NB4 (cell line): ENCODE data around the gene HSPB7.
A peak's percentile ranks its signal among the peaks of the same experiment; 100 is the strongest.
"Not testable (repeated sequence)": the region's sequence is repeated elsewhere in the genome, so short reads cannot be mapped to it uniquely, and the experiment has no call there.

ENCODE experiments used
- DNase-seq: peaks from one replicate; pipeline ENCODE4 v3.0.0; 2010; ENCODE audit warnings: low read depth
- H3K4me3 ChIP-seq: one replicate; pipeline ENCODE4 v1.5.1; 2011; ENCODE audit warnings: mild to moderate bottlenecking, low read depth, low read length, moderate library complexity
- MYC ChIP-seq: IDR thresholded peaks from 2 replicates; pipeline ENCODE4 v1.6.1; 2011; ENCODE audit warnings: low read depth, low read length
- POLR2A ChIP-seq: IDR thresholded peaks from 2 replicates; pipeline ENCODE4 v1.6.1; 2011; ENCODE audit warnings: mild to moderate bottlenecking; ENCODE audit not compliant: insufficient read length; ENCODE audit errors: extremely low read depth
- TF ChIP-seq, protein P1 (sequence below): IDR thresholded peaks from 2 replicates; pipeline ENCODE4 v1.6.1; 2011; ENCODE audit warnings: low read depth, low read length
- TF ChIP-seq, protein P2 (sequence below): IDR thresholded peaks from one replicate; pipeline ENCODE4 v1.5.1; 2012; ENCODE audit warnings: low read depth, low read length

The HSPB7 gene

DNA sequence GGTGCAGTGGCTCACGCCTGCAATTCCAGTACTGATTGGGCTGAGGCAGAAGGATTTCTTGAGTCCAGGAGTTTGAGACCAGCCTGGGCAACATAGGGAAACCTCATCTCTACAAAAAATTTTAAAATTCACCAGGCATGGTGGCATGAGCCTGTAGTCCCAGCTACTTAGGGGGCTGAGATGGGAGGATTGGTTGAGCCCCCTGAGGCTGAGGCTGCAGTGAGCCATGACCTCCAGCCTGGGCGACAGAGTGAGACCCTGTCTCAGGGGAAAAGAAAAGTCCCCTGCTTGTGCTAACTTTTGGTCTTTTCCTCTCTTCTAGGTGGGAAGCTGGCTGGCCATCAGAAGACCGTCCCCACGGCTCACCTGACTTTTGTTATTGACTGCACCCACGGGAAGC, 12.2 kb downstream of the HSPB7 start:
- TF ChIP-seq MYC (no peak), POLR2A (no peak)
- TF ChIP-seq, protein P1, sequence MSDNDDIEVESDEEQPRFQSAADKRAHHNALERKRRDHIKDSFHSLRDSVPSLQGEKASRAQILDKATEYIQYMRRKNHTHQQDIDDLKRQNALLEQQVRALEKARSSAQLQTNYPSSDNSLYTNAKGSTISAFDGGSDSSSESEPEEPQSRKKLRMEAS, result no peak
- TF ChIP-seq, protein P2, sequence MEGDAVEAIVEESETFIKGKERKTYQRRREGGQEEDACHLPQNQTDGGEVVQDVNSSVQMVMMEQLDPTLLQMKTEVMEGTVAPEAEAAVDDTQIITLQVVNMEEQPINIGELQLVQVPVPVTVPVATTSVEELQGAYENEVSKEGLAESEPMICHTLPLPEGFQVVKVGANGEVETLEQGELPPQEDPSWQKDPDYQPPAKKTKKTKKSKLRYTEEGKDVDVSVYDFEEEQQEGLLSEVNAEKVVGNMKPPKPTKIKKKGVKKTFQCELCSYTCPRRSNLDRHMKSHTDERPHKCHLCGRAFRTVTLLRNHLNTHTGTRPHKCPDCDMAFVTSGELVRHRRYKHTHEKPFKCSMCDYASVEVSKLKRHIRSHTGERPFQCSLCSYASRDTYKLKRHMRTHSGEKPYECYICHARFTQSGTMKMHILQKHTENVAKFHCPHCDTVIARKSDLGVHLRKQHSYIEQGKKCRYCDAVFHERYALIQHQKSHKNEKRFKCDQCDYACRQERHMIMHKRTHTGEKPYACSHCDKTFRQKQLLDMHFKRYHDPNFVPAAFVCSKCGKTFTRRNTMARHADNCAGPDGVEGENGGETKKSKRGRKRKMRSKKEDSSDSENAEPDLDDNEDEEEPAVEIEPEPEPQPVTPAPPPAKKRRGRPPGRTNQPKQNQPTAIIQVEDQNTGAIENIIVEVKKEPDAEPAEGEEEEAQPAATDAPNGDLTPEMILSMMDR, result no peak
- no peak overlapping the region for H3K4me3 ChIP-seq
- no peak for DNase-seq

DNA sequence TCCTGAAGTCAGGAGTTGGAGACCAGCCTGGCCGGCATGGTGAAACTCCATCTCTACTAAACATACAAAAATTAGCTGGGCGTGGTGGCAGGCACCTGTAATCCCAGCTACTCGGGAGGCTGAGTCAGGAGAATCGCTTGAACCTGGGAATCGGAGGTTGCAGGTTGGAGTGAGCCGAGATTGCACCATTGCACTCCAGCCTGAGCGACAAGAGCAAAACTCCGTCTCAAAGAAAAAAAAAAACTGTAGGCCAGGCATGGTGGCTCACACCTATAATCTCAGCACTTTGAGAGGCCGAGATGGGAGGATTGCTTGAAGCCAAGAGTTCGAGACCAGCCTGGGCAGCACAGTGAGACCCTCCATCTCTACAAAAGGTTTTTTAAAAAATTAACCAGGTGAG, 16.6 kb downstream of the HSPB7 start:
- H3K4me3 ChIP-seq, DNase-seq: not testable (repeated sequence)

DNA sequence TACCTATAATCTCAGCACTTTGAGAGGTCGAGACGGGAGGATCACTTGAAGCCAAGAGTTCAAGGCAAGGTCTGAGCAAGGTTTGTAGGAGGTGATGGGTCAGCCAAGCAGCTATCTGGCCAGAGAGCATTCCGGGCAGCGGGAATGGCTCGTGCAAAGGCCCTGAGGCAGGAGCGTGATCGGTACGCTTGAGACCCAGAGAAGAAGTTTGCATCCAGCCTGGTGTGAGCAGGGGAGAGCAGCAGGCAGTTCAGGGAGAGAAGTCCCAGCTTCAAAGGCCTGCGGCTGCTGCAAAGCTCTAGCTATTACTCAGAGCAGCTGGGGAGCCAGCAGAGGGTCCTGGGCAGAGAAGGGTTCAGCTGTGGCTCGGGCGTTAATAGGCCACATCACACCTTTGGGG, 18.9 kb downstream of the HSPB7 start:
- H3K4me3 ChIP-seq, result no peak overlapping the region
- TF ChIP-seq, protein P1, result no peak
- TF ChIP-seq, protein P2, result no peak
- no peak for TF ChIP-seq MYC
- no peak for TF ChIP-seq POLR2A
- DNase-seq, result no peak

DNA sequence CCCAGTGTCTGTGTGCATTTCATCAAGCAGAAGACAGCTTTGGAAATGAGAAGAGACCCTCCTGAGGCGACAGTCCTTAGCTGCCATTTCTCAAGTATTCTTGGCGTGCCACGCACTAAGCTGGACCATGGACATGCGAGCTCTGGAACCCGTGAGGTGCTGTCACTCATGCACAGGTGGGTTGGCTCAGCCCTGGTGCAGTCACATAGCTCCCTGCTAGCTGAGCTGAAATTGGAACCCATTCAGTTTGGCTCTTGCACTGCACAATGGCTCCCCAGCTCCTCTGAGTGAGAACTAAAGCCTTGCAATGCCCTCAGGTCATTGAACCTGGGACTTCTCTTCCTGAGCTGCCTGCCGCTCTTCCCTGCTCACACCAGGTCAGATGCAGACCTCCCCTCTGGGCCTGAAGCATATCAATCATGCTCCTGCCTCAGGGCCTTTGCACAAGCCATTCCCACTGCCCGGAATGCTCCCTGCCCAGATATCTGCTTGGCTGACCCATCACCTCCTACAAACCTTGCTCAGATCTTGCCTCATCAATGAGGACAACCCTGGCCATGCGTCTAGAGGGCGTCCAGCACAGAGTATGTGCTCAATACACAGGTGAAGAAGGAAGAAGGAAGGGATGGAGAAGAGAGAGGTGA, 20.1 kb downstream of the HSPB7 start:
- no peak for DNase-seq
- TF ChIP-seq POLR2A (no peak), MYC (no peak)
- TF ChIP-seq, protein P1, result no peak
- TF ChIP-seq, protein P2, result no peak
- no peak overlapping the region for H3K4me3 ChIP-seq

DNA sequence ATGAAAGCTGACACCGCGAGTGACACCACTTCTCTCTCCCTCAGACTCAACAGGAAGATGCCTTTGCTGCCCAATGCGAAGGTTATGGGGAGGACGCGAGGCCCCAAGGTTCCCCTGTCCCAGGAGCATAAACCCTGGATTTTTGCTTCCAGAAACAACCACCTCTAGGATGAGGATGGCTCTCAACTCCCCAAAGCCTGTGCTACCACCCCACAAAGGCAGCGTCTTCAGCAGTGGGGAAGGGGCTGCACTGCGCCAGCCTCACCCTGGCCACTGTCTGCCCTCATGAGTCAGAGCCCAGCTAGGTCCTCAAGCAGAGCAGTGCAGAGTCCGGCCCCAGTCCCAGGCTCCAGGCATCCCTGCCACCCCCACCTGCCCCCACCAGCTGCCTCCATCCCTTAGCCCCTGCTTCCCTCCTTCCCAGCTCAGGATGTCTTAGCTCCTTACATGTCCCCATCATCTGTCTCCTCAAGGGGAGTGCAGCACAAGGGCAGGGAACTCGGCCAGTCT, 20.7 kb downstream of the HSPB7 start:
- no peak for TF ChIP-seq MYC
- no peak for TF ChIP-seq POLR2A
- TF ChIP-seq, protein P1, result no peak
- TF ChIP-seq, protein P2, result no peak
- no peak overlapping the region for H3K4me3 ChIP-seq
- DNase-seq, result no peak

DNA sequence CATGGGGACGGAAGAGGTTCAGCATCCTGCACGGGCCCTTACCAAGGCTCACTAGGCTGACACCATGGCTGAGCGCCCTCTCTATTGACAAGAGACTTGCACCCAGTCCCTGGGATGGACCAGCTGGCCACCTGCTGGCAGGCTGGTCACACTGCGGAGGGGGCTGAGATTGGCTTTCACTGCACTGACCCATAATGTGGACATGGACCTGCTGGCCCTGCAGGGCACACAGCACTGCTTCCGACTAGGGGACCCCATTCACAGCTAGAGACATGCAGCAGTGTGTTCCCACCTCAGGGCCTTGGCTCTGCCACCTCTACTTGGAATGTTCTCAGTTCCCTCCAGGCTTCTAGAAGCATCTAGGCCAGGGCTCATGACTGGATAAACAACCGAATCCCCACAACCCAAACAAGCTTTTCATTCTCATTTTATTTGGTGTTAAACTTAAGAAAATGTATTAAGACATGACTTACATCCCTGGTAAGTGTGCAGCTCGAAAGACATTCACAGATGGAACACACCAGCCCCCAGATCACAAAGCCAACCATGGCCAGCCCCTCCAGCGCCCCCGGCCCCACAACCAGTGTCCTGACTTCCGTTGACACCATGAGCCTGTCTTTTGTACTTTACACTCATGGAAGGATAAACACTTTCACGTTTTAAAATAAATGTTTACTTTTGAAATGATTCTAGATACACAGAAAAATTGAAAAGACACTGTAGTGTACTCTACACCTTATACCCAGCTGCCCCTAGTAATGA, 23.1 kb downstream of the HSPB7 start:
- H3K4me3 ChIP-seq, result no peak overlapping the region
- DNase-seq, result peak; percentile 64
- TF ChIP-seq MYC, result no peak
- TF ChIP-seq, protein P2, result peak; percentile 84
